ENCODE results near the gene MPRIP. TPM values are rescaled to one million over a fixed set of nuclear protein-coding genes. Genes with fewer than 3 reads are reported as not detected.

Gene MPRIP
- total and polyA plus RNA-seq, 7 donors: 43.2 to 113 (median 77.4) TPM

- no peaks in the 10 kb centered on the region for H3K27me3 ChIP-seq
- no peaks in the 10 kb centered on the region for H3K4me1 ChIP-seq
- 95 to 96% methylated on average over 4 of the region's 4 CpGs for WGBS, 2 donors
- no peaks in the 10 kb centered on the region for H3K9me3 ChIP-seq
- no peak overlapping the region for H3K4me3 ChIP-seq
- intact Hi-C loops (cut with DNase I): no loop called here
- no peak for DNase-seq
- H3K27ac ChIP-seq: no peak overlapping the region
- TF ChIP-seq, protein P1, sequence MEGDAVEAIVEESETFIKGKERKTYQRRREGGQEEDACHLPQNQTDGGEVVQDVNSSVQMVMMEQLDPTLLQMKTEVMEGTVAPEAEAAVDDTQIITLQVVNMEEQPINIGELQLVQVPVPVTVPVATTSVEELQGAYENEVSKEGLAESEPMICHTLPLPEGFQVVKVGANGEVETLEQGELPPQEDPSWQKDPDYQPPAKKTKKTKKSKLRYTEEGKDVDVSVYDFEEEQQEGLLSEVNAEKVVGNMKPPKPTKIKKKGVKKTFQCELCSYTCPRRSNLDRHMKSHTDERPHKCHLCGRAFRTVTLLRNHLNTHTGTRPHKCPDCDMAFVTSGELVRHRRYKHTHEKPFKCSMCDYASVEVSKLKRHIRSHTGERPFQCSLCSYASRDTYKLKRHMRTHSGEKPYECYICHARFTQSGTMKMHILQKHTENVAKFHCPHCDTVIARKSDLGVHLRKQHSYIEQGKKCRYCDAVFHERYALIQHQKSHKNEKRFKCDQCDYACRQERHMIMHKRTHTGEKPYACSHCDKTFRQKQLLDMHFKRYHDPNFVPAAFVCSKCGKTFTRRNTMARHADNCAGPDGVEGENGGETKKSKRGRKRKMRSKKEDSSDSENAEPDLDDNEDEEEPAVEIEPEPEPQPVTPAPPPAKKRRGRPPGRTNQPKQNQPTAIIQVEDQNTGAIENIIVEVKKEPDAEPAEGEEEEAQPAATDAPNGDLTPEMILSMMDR (IDR thresholded peaks at IDR 0.05): no peak
- TF ChIP-seq POLR2AphosphoS5 (IDR thresholded peaks at IDR 0.05): no peak
- TF ChIP-seq POLR2A (IDR thresholded peaks at IDR 0.05): no peak
- H3K36me3 ChIP-seq: peaks cover 10 to 97% (median 83%) of the 10 kb centered on the region in 4 donors
These were observed 119.5 kb downstream of the MPRIP start for GRCh38 chr17:17161759-17162158.

DNA sequence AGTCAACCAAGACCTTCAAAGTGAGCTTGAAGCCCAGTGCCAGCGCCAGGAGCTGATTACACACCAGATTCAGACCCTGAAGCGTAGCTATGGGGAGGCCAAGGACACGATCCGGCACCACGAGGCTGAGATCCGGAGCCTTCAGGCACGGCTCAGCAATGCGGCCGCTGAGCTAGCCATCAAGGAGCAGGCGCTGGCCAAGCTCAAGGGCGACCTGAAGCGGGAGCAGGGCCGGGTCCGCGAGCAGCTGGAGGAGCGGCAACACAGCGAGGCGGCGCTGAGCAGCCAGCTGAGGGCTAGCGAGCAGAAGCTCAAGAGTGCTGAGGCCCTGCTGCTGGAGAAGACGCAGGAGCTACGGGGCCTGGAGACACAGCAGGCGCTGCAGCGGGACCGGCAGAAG is 121.9 kb downstream of the MPRIP start:
- Histone ChIP-seq H3K27ac (no peak overlapping the region), H3K27me3 (no peaks in the 10 kb centered on the region), H3K4me3 (no peak overlapping the region), H3K9me3 (no peaks in the 10 kb centered on the region), H3K4me1 (no peaks in the 10 kb centered on the region), H3K36me3 (peaks cover 10 to 96% (median 70%) of the 10 kb centered on the region in 4 donors)
- WGBS, 2 donors: 96 to 97% methylated on average over 25 of the region's 25 CpGs
- intact Hi-C loops (cut with DNase I): no loop called here
- no peak for DNase-seq
- TF ChIP-seq EP300 (IDR thresholded peaks at IDR 0.05): no peak
- TF ChIP-seq, protein P1 (IDR thresholded peaks at IDR 0.05): no peak
- no peak for TF ChIP-seq POLR2AphosphoS5 (IDR thresholded peaks at IDR 0.05)
- no peak for TF ChIP-seq POLR2A (IDR thresholded peaks at IDR 0.05)

- 94 to 95% methylated on average over 17 of the region's 17 CpGs for WGBS, 2 donors
- no peaks in the 10 kb centered on the region for H3K4me1 ChIP-seq
- no peaks in the 10 kb centered on the region for H3K9me3 ChIP-seq
- H3K4me3 ChIP-seq: no peak overlapping the region
- intact Hi-C loops (cut with DNase I): no loop called here
- H3K27ac ChIP-seq: no peak overlapping the region
- TF ChIP-seq EP300 (IDR thresholded peaks at IDR 0.05) (no peak), POLR2AphosphoS5 (IDR thresholded peaks at IDR 0.05) (no peak)
- DNase-seq: no peak
- no peaks in the 10 kb centered on the region for H3K27me3 ChIP-seq
- H3K36me3 ChIP-seq: peaks cover 10 to 93% (median 65%) of the 10 kb centered on the region in 4 donors
These were observed 122.4 kb downstream of the MPRIP start for GRCh38 chr17:17164676-17165075.

DNA sequence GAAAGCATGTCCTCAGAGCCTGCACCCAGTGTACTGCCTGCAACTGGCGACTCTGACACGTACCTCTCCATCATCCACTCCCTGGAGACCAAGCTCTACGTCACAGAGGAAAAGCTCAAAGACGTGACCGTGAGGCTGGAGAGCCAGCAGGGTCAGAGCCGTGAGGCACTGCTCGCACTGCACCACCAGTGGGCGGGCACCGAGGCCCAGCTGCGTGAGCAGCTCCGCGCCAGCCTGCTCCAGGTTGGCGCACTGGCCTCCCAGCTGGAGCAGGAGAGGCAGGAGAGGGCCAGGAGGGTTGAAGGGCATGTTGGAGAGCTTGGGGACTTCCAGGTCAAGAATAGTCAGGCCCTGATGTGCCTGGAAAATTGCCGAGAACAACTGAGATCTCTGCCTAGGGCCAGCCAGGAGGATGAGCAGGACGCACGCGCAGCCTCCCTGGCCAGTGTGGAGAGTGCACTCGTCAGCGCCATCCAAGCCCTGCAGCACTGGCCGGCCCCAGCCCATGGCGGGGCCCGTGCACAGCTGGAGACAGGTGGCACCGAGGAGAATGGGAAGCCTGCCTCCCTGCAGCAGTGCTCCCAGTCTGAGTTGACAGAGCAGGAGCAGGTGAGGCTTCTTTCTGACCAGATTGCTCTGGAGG is 123.5 kb downstream of the MPRIP start:
- no peak for DNase-seq
- 95% methylated on average over 23 of the region's 23 CpGs for whole genome bisulfite sequencing, 2 donors

GRCh38 chr17:17166446-17166845 is 124.2 kb downstream of the MPRIP start:
- no peak overlapping the region for H3K4me3 ChIP-seq
- no peaks in the 10 kb centered on the region for H3K4me1 ChIP-seq
- no peaks in the 10 kb centered on the region for H3K27me3 ChIP-seq
- no peaks in the 10 kb centered on the region for H3K9me3 ChIP-seq
- intact Hi-C loops (cut with DNase I): no loop called here
- DNase-seq: no peak
- no peak for TF ChIP-seq EP300 (IDR thresholded peaks at IDR 0.05)
- TF ChIP-seq, protein P1 (IDR thresholded peaks at IDR 0.05): no peak
- no peak for TF ChIP-seq POLR2A (IDR thresholded peaks at IDR 0.05)
- TF ChIP-seq POLR2AphosphoS5 (IDR thresholded peaks at IDR 0.05): no peak
- no peak overlapping the region for H3K27ac ChIP-seq
- peaks cover 10 to 84% (median 49%) of the 10 kb centered on the region in 4 donors for H3K36me3 ChIP-seq
- 95% methylated on average over 8 of the region's 8 CpGs for WGBS, 2 donors

More for the DNA sequence above, 123.5 kb downstream of the MPRIP start:
- H3K27me3 ChIP-seq: no peaks in the 10 kb centered on the region
- no peaks in the 10 kb centered on the region for H3K9me3 ChIP-seq
- H3K27ac ChIP-seq: no peak overlapping the region
- intact Hi-C loops (cut with DNase I): no loop called here
- H3K4me1 ChIP-seq: no peaks in the 10 kb centered on the region
- H3K36me3 ChIP-seq: peaks cover 10 to 86% (median 55%) of the 10 kb centered on the region in 4 donors
- TF ChIP-seq POLR2A (IDR thresholded peaks at IDR 0.05): no peak
- TF ChIP-seq EP300 (IDR thresholded peaks at IDR 0.05): no peak
- TF ChIP-seq POLR2AphosphoS5 (IDR thresholded peaks at IDR 0.05): no peak
- TF ChIP-seq, protein P1 (IDR thresholded peaks at IDR 0.05): no peak
- no peak overlapping the region for H3K4me3 ChIP-seq

Measured in sigmoid colon (tissue), 7 donors.